H1 (cell line): ENCODE results near the gene DAPK1.

Experiments used
- ATF2 ChIP-seq: IDR thresholded peaks from 2 replicates; pipeline ENCODE4 v1.6.1; 2012; ENCODE audit warnings: low read length, inconsistent platforms
- CTCF ChIP-seq, 3 experiments: IDR thresholded peaks; 1 replicate in 2 of 3; 2 replicates in 1 of 3; pipeline versions ENCODE4 v1.5.1 to v1.6.1; 2011; ENCODE audit warnings: low read length in 3 of 3, mild to moderate bottlenecking in 3 of 3, inconsistent platforms in 2 of 3, low read depth in 1 of 3, moderate library complexity in 1 of 3; ENCODE audit not compliant: insufficient read depth in 1 of 3; ENCODE audit errors: control extremely low read depth in 1 of 3
- E2F6 ChIP-seq: IDR thresholded peaks from 2 replicates; pipeline ENCODE4 v1.6.1; 2012; ENCODE audit warnings: inconsistent platforms
- MAX ChIP-seq: IDR thresholded peaks from 2 replicates; pipeline ENCODE4 v1.6.1; 2012; ENCODE audit warnings: inconsistent platforms
- NRF1 ChIP-seq: IDR thresholded peaks from 2 replicates; pipeline ENCODE4 v1.6.1; 2011; ENCODE audit warnings: mild to moderate bottlenecking, low read depth, low read length, improper control_type of control experiment
- POLR2A ChIP-seq, 2 experiments: IDR thresholded peaks; 1 replicate in 1 of 2; 2 replicates in 1 of 2; pipeline ENCODE4 v1.6.1; 2011; ENCODE audit warnings: low read depth in 2 of 2, low read length in 2 of 2, mild to moderate bottlenecking in 2 of 2; ENCODE audit errors: control extremely low read depth in 1 of 2
- SIN3A ChIP-seq, 2 experiments: IDR thresholded peaks in 1 of 2; conservative IDR thresholded peaks in 1 of 2; 2 replicates each; pipeline ENCODE4 v1.6.1; 2011 to 2012; ENCODE audit warnings: low read length in 2 of 2, improper control_type of control experiment in 1 of 2, low read depth in 1 of 2, mild to moderate bottlenecking in 1 of 2
- SIX5 ChIP-seq: IDR thresholded peaks from 2 replicates; pipeline ENCODE4 v1.6.1; 2011; ENCODE audit warnings: mild to moderate bottlenecking, low read depth, low read length
- TAF1 ChIP-seq: IDR thresholded peaks from 2 replicates; pipeline ENCODE4 v1.6.1; 2011; ENCODE audit warnings: mild to moderate bottlenecking, low read depth, low read length
- TAF7 ChIP-seq: optimal IDR thresholded peaks from 2 replicates; pipeline ENCODE3; 2011; ENCODE audit warnings: low read depth, mild to moderate bottlenecking, inconsistent platforms, low read length, moderate library complexity, borderline replicate concordance
- TCF12 ChIP-seq: IDR thresholded peaks from 2 replicates; pipeline ENCODE4 v1.6.1; 2011; ENCODE audit warnings: low read depth, mild to moderate bottlenecking, low read length
- TEAD4 ChIP-seq: IDR thresholded peaks from 2 replicates; pipeline ENCODE4 v1.6.1; 2012; ENCODE audit warnings: low read depth, low read length, inconsistent platforms, mixed read lengths
- ZNF274 ChIP-seq: IDR thresholded peaks from 2 replicates; pipeline ENCODE4 v1.7.0; 2012; ENCODE audit warnings: low read length, borderline replicate concordance; ENCODE audit errors: extremely low read depth

- TF ChIP-seq POLR2A (IDR thresholded peaks at IDR 0.05; ENCODE audit: control extremely low read depth in 1 of 2, low read depth in 2 of 2, low read length in 2 of 2) (no peak), CTCF (IDR thresholded peaks at IDR 0.05; ENCODE audit: control extremely low read depth in 1 of 3, insufficient read depth in 1 of 3, low read depth in 1 of 3, low read length in 3 of 3) (no peak), TAF1 (no peak), NRF1 (no peak), TAF7 (no peak), TEAD4 (no peak), MAX (no peak), SIN3A (conservative IDR thresholded peaks at IDR 0.05 in 1 of 2, IDR thresholded peaks at IDR 0.05 in 1 of 2; ENCODE audit: low read depth in 1 of 2, low read length in 2 of 2) (no peak), ATF2 (no peak), E2F6 (no peak), TCF12 (no peak), ZNF274 (no peak), SIX5 (no peak)
These were observed 142.7 kb downstream of the DAPK1 start for GRCh38 chr9:87640385-87640795.
